ENCODE measurements around the gene MTERF4. TPM values are rescaled to one million over a fixed set of nuclear protein-coding genes. Genes with fewer than 3 reads are reported as not detected.

The MTERF4 gene
- total RNA-seq, 2 donors from 2014 or later = 37.8 to 47.1 TPM

DNA sequence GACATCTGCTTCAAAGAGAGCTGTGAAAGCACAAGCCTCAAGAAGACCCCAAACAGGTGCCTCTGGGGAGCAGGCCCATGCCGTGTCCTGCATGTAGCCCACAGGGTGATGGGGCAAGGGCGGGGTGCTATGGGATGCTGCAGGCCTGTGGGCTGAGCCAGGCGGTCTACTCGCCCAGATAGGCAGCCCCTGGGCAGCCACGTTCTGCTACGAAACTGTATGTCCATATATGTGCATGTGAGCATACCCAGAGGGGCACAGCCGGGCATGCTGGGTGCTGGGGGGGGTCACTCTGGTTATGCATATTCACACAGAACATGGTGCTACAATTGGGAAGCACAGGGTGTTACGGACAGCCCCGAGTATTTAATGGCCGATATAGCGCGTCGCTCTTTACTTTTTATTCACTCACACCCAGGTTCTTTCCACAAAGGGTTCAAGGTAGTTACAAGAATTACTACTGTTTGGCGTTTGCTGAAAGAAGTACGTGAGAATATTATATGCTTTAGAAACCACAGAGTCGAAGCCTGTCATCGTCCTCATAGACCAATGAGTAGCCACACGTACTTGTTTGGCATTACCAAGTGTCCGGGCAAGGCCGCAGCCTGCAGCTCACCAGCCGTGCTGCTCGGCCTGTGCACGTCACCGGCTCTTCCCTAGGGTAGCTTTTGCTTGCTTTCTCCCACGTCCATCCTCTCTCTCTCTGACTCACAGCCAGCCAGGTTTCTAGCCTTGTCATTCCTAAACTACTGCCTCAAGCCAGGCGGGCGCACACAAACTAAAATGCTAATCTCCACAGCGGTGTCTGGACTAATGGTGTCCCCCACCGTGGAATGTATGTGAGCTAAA, 14.4 kb downstream of the MTERF4 start:
- peak overlapping the region; percentile 67 to 86 for H3K27ac Mint-ChIP-seq
- no peak for DNase-seq (ENCODE audit: low spot score in 2 of 2)
- ATAC-seq = peak in 1 of 2 donors; percentile 34
- H3K9me3 Mint-ChIP-seq = peaks cover 0 to 4% of the 10 kb centered on the region in 2 donors
- peaks cover 27 to 29% of the 10 kb centered on the region in 2 donors for H3K36me3 Mint-ChIP-seq

DNA sequence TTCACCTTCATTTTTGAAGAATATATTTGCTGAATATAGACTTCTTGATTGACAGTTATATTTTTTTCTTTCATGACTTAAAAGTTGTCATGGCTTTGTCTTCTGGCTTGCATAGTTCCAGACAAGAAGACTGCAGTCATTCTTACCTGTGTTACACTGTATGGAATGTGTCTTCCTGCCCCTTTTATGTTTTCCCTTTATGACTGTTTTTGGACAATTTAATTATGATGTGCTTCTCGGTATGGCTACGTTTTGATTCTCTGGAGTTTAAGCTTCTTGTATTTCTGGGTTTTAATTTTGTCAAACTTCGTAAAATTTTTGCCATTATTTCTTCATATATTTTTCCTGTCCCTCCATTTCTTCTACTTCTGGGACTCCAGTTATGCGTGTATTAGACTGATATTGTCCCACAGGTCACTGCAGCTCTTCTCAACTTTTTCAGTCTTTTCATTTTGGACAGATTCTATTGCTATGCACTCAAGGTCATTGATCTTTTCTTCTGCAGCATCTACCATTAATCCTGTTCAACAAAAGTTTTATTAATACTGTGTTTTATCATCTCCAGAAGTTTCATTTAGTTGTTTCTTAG, 17.1 kb downstream of the MTERF4 start:
- Mint-ChIP-seq H3K36me3 (peaks cover 21 to 24% of the 10 kb centered on the region in 2 donors), H3K27ac (peak overlapping the region in 1 of 2 donors; percentile 27), H3K9me3 (peaks cover 0 to 4% of the 10 kb centered on the region in 2 donors)
- ATAC-seq (no peak), DNase-seq (ENCODE audit: low spot score in 2 of 2) (no peak)

DNA sequence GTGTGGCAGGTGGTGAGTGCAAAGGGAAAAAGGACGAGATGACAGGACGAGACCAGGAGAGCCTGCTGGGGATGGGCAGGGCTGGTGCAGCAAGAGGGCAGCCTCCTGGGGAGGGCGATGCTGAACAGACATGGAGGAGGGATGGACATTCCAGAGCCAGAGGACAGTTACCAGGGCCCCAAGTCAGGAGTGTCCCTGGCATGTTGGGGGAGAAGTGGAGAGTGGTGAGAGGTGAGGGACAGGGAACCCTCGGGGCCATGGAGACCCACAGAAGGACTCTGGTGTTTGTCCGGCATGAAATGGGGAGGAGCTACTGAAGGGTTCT, 19.0 kb downstream of the MTERF4 start:
- Mint-ChIP-seq H3K36me3 (peaks cover 19 to 21% of the 10 kb centered on the region in 2 donors), H3K27ac (peak overlapping the region; percentile 44 to 59), H3K9me3 (peaks cover 0 to 4% of the 10 kb centered on the region in 2 donors)
- DNase-seq (ENCODE audit: low spot score in 2 of 2) (no peak), ATAC-seq (no peak)

DNA sequence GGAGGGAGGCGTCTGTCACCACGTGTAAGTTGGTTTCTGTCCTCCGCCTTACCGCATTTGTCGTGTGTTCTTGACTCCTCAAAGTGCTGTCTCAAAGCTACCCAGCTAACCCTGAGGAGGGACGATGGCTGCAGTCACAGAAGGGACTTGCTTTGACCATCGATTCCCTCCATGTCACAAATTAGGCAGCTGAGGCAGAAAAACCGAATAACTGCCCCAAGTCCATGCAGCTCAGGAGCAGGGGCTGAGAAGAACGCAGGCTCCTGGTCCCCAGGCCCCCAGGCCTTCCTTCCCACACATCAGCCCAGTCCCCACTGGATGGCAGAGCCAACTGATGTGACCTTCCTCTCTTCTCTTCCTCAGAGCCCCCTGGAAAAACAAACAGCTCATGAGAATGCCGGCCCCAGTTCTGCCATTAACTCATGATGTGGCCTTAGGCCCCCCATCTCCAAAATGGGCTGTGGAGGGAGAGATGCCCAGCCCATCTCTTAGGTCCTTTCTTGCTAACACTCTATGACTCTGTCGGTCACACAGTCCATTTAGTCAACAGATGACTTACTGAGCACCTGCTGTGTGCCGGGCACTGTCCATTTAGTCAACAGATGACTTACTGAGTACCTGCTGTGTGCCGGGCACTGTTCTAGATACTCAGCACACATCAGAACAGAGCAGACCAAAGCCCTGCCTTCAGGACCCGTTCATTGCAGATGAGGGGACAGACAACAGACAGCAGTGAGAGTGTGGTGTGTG, 19.6 kb downstream of the MTERF4 start:
- peaks cover 15 to 21% of the 10 kb centered on the region in 2 donors for H3K36me3 Mint-ChIP-seq
- ATAC-seq = no peak
- peak overlapping the region; percentile 44 to 59 for H3K27ac Mint-ChIP-seq

DNA sequence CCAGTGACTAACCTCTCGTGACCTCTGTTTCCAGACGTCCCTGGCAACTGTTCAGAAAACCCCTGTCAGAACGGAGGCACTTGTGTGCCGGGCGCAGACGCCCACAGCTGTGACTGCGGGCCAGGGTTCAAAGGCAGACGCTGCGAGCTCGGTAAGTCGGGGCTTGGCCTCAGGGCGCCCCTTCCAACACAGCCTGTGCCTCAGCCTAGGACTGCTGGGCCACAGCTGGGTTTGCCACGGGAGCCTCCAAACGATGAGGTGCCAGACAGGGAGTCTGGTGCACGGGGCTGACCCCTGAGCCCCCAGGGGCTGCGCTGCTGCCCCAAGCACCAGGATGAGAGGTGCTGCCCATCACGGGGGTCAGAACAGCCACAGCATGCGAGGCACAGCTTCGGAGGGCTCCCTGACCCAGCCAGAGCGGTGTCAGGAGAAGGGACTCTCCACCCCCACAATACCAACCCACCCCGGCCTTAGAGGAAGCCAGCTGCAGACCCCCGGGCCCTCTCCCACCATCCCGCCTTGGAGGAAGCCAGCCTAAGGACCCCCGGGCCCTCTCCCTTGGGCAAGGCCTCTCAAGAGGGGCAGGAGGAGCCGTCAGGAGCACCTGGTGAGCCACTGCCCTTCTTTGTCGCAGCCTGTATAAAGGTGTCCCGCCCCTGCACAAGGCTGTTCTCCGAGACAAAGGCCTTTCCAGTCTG, 20.3 kb downstream of the MTERF4 start:
- Mint-ChIP-seq H3K36me3 (peaks cover 9 to 15% of the 10 kb centered on the region in 2 donors), H3K27ac (no peak overlapping the region), H3K9me3 (peaks cover 0 to 4% of the 10 kb centered on the region in 2 donors)
- ATAC-seq (peak in 1 of 2 donors; percentile 15), DNase-seq (ENCODE audit: low spot score in 2 of 2) (no peak)

More for the DNA sequence above, 19.6 kb downstream of the MTERF4 start:
- DNase-seq (ENCODE audit: low spot score in 2 of 2) = no peak
- peaks cover 0 to 4% of the 10 kb centered on the region in 2 donors for H3K9me3 Mint-ChIP-seq

DNA sequence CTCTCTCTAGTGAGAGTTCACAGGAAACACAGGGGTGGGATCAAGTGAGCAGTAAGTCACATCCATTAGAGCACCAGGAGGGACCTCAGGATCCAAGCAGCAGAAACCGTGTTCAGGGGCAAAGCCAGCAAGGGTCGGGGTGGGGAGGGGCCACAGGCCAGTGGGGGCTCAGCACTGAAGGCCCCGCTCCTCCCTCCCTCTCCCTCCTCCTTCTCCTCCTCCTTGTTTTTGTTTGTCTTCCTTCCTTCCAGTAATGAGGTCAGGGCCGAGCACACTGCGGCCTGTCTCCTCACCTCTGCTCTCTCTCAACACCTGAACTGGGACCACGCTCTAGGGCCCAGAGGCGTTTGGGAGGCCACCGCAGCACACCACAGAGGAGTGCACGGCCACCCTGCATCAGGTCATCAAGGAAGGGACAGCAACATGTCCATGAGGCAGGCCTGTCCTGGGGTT, 20.9 kb downstream of the MTERF4 start:
- DNase-seq (ENCODE audit: low spot score in 2 of 2) = no peak
- Mint-ChIP-seq H3K9me3 (peaks cover 0 to 2% of the 10 kb centered on the region in 2 donors), H3K27ac (peak overlapping the region; percentile 58 to 75), H3K36me3 (peaks cover 3 to 10% of the 10 kb centered on the region in 2 donors)
- ATAC-seq = no peak

DNA sequence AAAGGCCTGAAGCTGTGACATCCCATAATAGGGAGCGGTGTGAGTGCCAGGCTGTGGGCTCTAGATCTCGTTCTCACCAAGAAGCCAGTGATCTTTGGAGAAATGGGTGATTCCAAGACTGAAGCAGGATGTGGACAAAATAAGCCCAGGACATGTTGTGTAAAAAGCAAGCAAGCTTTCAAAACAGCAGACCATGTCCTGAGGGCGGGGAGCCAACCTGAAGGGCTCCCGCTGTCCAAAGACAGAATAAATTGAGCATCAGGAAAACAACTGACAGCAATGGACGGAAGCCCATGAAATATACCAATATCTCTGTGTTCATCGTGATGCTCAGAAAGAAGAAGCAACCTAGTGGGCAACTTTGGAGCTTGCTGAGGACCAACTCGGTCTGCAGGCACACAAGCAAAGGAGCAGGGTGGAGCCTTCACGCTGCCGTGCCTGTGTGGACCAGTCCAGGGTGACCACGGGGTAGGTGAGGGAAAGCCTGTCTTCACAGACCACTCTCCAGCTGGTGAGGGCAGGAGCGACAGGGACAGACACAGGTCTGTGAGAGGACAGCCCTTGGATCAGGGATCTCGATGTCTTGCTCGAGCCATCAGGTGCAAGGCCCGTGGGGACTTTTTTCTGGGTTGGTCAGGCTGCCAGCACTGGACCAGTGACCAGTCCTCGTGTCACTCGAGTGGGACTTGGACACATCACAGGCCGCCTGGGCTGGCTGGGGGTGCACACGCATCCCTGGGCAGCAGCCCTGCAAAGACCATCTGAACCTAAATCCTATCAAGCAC, 21.5 kb downstream of the MTERF4 start:
- DNase-seq (ENCODE audit: low spot score in 2 of 2) = no peak
- H3K36me3 Mint-ChIP-seq = peaks cover 0 to 7% of the 10 kb centered on the region in 2 donors
- H3K9me3 Mint-ChIP-seq = no peaks in the 10 kb centered on the region
- peak overlapping the region; percentile 58 to 75 for H3K27ac Mint-ChIP-seq
- no peak for ATAC-seq

DNA sequence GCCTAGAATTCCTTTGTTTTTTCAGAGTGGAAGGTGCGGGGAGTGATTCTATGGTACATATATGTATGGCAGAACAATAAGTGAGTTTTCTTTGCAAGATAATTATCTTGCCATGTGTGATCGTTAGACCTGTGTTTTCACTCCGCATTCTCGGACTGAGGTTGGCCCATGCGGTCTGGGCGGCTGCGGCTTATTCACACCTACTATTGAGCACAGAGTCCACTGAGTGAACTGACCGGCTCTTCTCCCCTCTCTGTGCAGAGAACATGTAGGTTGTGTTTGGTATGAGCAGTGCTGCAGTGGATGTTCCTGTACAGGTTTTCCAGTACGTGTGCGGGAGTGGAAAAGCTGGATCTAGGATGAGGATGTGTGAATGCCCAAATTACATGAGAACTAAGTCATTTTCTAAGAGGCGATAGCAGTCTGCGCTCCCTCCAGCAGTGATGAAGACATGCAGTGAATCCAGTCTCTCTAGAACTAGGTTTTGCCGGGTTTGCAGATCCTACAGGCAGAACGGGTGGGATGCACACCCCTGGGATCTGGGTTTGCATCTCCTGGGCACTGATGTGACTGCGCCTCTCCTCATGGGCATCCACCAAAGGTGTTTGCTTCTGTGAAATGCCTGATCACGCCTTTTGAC, 27.1 kb downstream of the MTERF4 start:
- no peak for ATAC-seq
- Mint-ChIP-seq H3K9me3 (no peaks in the 10 kb centered on the region), H3K27ac (no peak overlapping the region), H3K36me3 (no peaks in the 10 kb centered on the region)
- no peak for DNase-seq (ENCODE audit: low spot score in 2 of 2)

DNA sequence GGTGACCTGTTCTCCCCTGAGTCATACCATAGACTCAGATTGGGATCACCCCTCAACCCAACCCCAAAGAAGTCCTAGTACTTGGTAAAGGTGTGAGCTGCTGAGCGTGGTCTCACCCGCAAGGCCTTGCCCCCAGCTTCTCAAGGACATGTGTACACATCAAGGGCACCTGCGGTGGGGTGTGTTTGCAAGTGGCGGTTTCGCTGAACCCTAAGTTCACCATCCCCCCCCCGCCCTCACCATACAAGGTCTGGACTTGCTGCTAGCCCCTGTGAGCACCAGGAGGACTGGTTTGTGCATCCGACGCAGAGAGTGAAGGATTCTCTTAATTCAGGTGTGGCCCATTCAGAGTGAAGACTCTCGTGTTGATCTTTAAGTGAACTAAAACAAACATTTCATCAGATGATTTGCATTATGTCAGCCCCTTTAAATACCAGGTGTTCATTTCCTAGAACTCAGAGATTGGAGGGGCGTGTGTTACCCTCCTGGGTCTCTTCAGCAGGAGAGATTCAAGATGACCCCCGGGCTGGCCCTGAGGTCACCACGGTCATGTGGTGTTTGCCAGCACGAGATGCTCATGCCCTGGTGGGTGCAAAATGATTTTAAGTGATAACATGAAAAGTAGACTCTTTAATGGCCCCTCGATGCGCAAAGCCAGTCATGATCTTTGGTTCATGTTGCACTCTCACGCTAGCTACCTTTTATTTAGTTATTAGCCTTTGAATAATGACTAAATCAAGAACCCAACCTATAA, 27.8 kb downstream of the MTERF4 start:
- Mint-ChIP-seq H3K36me3 (no peaks in the 10 kb centered on the region), H3K9me3 (no peaks in the 10 kb centered on the region), H3K27ac (peak overlapping the region; percentile 48 to 82)
- DNase-seq (ENCODE audit: low spot score in 2 of 2) (no peak), ATAC-seq (no peak)

DNA sequence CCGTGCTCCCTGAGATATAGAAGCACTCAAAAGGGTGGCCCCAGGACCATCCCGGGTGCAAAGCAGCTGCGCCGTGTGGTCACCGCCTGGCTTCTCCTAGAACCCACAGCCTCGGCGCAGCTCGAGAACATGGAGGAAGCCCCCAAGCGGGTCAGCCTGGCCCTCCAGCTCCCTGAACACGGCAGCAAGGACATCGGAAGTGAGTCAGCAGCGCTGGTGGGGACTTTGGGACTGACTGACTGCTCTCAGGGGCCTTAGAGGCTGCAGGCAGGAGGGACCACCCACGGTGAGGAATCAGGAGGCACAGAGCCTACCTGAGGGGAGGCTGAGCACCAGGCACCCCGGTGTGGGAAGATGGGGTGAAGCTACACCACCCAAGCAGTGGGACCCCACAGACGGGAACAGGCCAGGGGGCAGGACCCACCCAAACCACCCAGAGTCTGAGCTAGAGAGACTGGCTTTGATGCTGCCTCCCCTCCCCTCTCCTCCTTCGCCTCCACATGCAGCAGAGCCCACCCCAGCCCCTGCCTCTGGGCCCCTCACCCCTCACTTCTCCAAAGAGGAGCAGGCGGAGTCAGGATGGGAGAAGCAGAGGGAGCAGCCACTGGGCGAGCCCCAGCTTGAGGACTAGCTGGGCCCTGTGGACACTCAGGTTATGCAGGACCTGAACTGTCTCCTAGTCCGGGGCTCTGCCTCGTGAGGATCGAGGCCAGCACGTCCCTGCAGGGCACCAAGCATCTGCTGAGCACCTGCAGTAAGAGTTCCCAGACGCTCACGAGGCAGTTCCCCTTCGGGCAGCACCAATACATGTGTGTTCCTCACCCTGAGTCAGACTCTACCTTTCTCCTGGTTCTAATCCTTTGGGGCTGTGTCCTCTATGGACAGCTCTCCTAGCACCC, 28.7 kb downstream of the MTERF4 start:
- peak overlapping the region; percentile 48 to 82 for H3K27ac Mint-ChIP-seq
- H3K36me3 Mint-ChIP-seq = no peaks in the 10 kb centered on the region
- no peaks in the 10 kb centered on the region for H3K9me3 Mint-ChIP-seq
- ATAC-seq = peak in 1 of 2 donors; percentile 31
- DNase-seq (ENCODE audit: low spot score in 2 of 2) = no peak

DNA sequence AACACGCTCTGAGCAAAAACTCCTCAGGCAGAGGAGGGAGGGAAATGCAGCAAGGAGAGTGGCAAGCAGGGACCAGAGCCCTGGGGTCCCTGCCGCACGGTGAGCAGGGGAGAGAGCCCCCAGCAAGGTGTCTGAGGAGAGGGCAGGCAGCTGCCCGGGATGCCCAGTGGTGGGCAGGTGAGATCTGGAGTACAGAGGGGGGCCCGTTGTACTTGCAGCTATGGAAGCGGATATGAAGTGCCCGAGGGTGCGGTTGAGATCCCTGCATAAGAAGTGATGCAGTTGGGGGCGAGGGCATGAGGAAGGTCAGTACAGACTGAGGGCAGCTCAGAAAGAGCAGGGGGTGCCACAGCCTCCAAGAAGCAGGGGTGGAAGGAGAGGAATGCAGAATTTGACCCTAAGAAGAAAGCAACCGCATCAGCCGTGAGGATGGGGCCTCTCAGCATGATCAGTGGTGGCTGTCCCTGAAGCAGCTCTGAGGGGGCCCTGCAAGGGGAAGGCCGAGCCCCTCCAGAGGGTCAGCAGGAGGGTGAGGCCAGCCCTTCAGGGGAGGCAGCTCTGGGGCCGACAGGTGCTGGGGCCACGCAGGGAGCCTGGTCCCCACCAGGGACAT, 29.4 kb downstream of the MTERF4 start:
- Mint-ChIP-seq H3K9me3 (no peaks in the 10 kb centered on the region), H3K36me3 (no peaks in the 10 kb centered on the region), H3K27ac (peak overlapping the region; percentile 47 to 55)
- DNase-seq (ENCODE audit: low spot score in 2 of 2) (no peak), ATAC-seq (no peak)

DNA sequence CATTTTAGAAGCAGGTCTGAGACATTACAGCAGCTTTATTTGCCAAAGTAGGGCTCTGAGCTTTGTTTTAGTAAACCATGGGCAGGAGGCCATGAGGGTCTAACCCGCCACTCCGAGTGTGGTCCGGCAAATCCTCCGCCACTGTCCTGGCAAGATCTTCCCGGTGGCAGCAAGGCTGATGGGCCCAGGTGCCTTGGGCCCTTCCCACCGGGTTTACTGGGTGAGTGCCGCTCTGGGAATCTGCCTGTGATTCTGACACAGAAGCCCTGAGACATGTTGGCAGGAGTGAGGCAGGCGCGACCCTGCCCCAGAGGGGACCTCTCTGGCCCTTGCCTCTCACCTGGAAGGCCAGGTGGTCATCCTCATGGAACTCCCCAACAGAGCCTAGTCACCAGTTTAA, 29.9 kb downstream of the MTERF4 start:
- Mint-ChIP-seq H3K9me3 (no peaks in the 10 kb centered on the region), H3K27ac (peak overlapping the region in 1 of 2 donors; percentile 55), H3K36me3 (no peaks in the 10 kb centered on the region)
- no peak for ATAC-seq
- no peak for DNase-seq (ENCODE audit: low spot score in 2 of 2)

DNA sequence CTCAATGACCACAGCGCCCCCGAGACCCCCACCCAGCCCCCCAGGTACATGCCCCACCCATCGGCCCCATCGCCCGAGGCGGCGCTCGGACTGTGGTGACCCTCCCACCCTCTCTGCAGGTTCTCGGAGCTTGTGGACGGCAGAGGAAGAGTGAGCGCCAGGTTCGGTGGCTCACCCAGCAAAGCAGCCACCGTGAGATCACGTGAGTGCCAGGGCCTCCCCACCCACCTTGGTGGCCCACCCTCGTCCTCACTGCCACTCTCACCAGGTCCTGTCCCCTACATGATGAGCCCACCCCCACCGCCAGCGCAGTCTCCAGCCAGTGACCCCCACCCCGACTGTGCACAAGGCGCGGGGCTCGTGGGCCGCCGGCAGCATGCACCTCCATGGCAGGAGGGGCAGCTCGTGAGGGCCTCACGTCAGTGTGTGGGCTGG, 30.4 kb downstream of the MTERF4 start:
- no peaks in the 10 kb centered on the region for H3K36me3 Mint-ChIP-seq

More for the DNA sequence above, 30.4 kb downstream of the MTERF4 start:
- Mint-ChIP-seq H3K27ac (no peak overlapping the region), H3K9me3 (no peaks in the 10 kb centered on the region)
- ATAC-seq (no peak), DNase-seq (ENCODE audit: low spot score in 2 of 2) (no peak)
